Natural killer cell (primary cell): ENCODE results near the gene ARID5B. TPM values are rescaled to one million over a fixed set of nuclear protein-coding genes. Genes with fewer than 3 reads are reported as not detected.

ENCODE experiments used
- ATAC-seq, 3 donors: fragments of 150-1000 bp in 2 of 3; fragments of 200-7000 bp in 1 of 3; cut with Tn5 transposase; 1 replicate in 1 of 3; 2 replicates in 2 of 3; pipeline ENCODE4 v1.10.0; 2021; ENCODE audit warnings: mild to moderate bottlenecking in 2 of 3, moderate library complexity in 2 of 3
- DNase-seq, 2 donors: peaks; one replicate each; pipeline versions ENCODE4 v3.0.0 to v3.0.0-alpha.2; 2013 to 2021; ENCODE audit warnings: mixed read lengths in 1 of 2
- H3K27ac ChIP-seq: one replicate; pipeline ENCODE4 v1.5.1; 2013; ENCODE audit warnings: mild to moderate bottlenecking, low read length
- H3K27me3 ChIP-seq: one replicate; pipeline ENCODE4 v1.6.1; 2013; ENCODE audit warnings: low read length; ENCODE audit not compliant: control insufficient read depth, insufficient read depth
- H3K36me3 ChIP-seq: one replicate; pipeline ENCODE4 v1.6.1; 2013; ENCODE audit warnings: low read length; ENCODE audit not compliant: control insufficient read depth, insufficient read depth
- H3K4me1 ChIP-seq: one replicate; pipeline ENCODE4 v1.6.1; 2013; ENCODE audit warnings: low read length; ENCODE audit not compliant: control insufficient read depth, insufficient read depth
- H3K4me3 ChIP-seq: one replicate; pipeline ENCODE4 v1.5.1; 2013; ENCODE audit warnings: low read length
- H3K9me3 ChIP-seq: one replicate; pipeline ENCODE4 v1.6.1; 2013; ENCODE audit warnings: low read length; ENCODE audit not compliant: control insufficient read depth, insufficient read depth
- H3K27ac Mint-ChIP-seq, 2 donors: one replicate each; pipeline ENCODE4 v1.8.0; 2022; ENCODE audit warnings: mild to moderate bottlenecking in 2 of 2, mixed read lengths in 2 of 2, moderate library complexity in 1 of 2
- H3K27me3 Mint-ChIP-seq, 2 donors: one replicate each; pipeline ENCODE4 v1.8.0; 2022; ENCODE audit warnings: low read depth in 2 of 2, mixed read lengths in 2 of 2
- H3K36me3 Mint-ChIP-seq: one replicate; pipeline ENCODE4 v1.8.0; 2022; ENCODE audit warnings: mixed read lengths
- H3K4me1 Mint-ChIP-seq, 2 donors: one replicate each; pipeline ENCODE4 v1.8.0; 2022; ENCODE audit warnings: mixed read lengths in 2 of 2
- H3K4me3 Mint-ChIP-seq: one replicate; pipeline ENCODE4 v1.8.0; 2022; ENCODE audit warnings: mild to moderate bottlenecking, moderate library complexity, mixed read lengths
- H3K9me3 Mint-ChIP-seq, 2 donors: one replicate each; pipeline ENCODE4 v1.8.0; 2022; ENCODE audit warnings: mixed read lengths in 2 of 2
- CTCF ChIP-seq: fragments of 200-600 bp; IDR thresholded peaks from one replicate; pipeline ENCODE4 v1.8.0; 2022; ENCODE audit warnings: antibody characterized with exemption
- WGBS: methylation state at CpG from one replicate; pipeline ENCODE4 v1.1.7; 2013; ENCODE audit warnings: missing lambda C conversion rate; ENCODE audit not compliant: insufficient coverage; 5-methylcytosine and 5-hydroxymethylcytosine counted together
- intact Hi-C: fragments of 100-400 bp; cut with micrococcal nuclease; formaldehyde crosslinking; loops from one replicate; pipeline ENCODE4 v1.14.2; 2022
- total RNA-seq, 4 donors: library from RNA; stranded (reverse); fragments of 120-200 nt in 1 of 4; gene quantifications; one replicate each; pipeline versions ENCODE4 v1.2.3 to v1.2.4, GENCODE V29; 2013 to 2022

Gene ARID5B
- total RNA-seq, 3 donors from 2014 or later (not counting 1 experiment from before 2014, with no cell fraction given) = 22.3 to 44.3 (median 31.3) TPM

- Mint-ChIP-seq H3K4me3 (no peak overlapping the region), H3K4me1 (peaks cover 43 to 44% of the 10 kb centered on the region in 2 donors), H3K36me3 (peaks cover under 1% of the 10 kb centered on the region), H3K27me3 (no peaks in the 10 kb centered on the region), H3K27ac (peak overlapping the region; percentile 7 to 27), H3K9me3 (no peaks in the 10 kb centered on the region)
- no peak for TF ChIP-seq CTCF
- 90% methylated on average over 3 of the region's 6 CpGs for WGBS
- Histone ChIP-seq H3K9me3 (peaks cover under 1% of the 10 kb centered on the region), H3K4me1 (no peaks in the 10 kb centered on the region), H3K36me3 (peaks cover 13% of the 10 kb centered on the region), H3K27ac (no peak overlapping the region), H3K4me3 (no peak overlapping the region), H3K27me3 (no peaks in the 10 kb centered on the region)
- ATAC-seq (no peak), DNase-seq (no peak)
- intact Hi-C loops = no loop called here
These were observed 21.9 kb downstream of the ARID5B start for GRCh38 chr10:61923210-61923949.

GRCh38 chr10:61923950-61924274 lies 22.4 kb downstream of the ARID5B start:
- no peaks in the 10 kb centered on the region for H3K36me3 Mint-ChIP-seq
- DNase-seq (no peak), ATAC-seq (no peak)
- no peaks in the 10 kb centered on the region for H3K9me3 Mint-ChIP-seq
- Histone ChIP-seq H3K36me3 (peaks cover 13% of the 10 kb centered on the region), H3K27me3 (no peaks in the 10 kb centered on the region), H3K4me1 (no peaks in the 10 kb centered on the region), H3K9me3 (no peaks in the 10 kb centered on the region), H3K4me3 (no peak overlapping the region), H3K27ac (no peak overlapping the region)
- TF ChIP-seq CTCF = no peak
- H3K27me3 Mint-ChIP-seq = no peaks in the 10 kb centered on the region
- no peak overlapping the region for H3K4me3 Mint-ChIP-seq
- H3K4me1 Mint-ChIP-seq = peaks cover 42 to 44% of the 10 kb centered on the region in 2 donors
- 93% methylated on average over 2 of the region's 2 CpGs for WGBS
- peak overlapping the region; percentile 7 to 27 for H3K27ac Mint-ChIP-seq
- intact Hi-C loops = no loop called here

GRCh38 chr10:61929555-61929954 lies 28.1 kb downstream of the ARID5B start:
- no peaks in the 10 kb centered on the region for H3K36me3 Mint-ChIP-seq
- no peaks in the 10 kb centered on the region for H3K9me3 Mint-ChIP-seq
- no peaks in the 10 kb centered on the region for H3K9me3 ChIP-seq
- H3K4me1 ChIP-seq = no peaks in the 10 kb centered on the region
- H3K27ac ChIP-seq = no peak overlapping the region
- peaks cover 9% of the 10 kb centered on the region for H3K36me3 ChIP-seq
- no peak overlapping the region for H3K27ac Mint-ChIP-seq
- no peak for TF ChIP-seq CTCF
- intact Hi-C loops = no loop called here
- no peak overlapping the region for H3K4me3 ChIP-seq
- 100% methylated on average over 1 of the region's 4 CpGs for WGBS
- H3K27me3 Mint-ChIP-seq = no peaks in the 10 kb centered on the region
- DNase-seq (no peak), ATAC-seq (no peak)
- H3K4me1 Mint-ChIP-seq = peaks cover 38 to 44% of the 10 kb centered on the region in 2 donors
- H3K4me3 Mint-ChIP-seq = no peak overlapping the region
- no peaks in the 10 kb centered on the region for H3K27me3 ChIP-seq
